ENCODE results near the gene IFNAR1.

- TF ChIP-seq POLR2A (IDR thresholded peaks at IDR 0.05; ENCODE audit: low read depth, low read length) (no peak), TAF1 (IDR thresholded peaks at IDR 0.05; ENCODE audit: low read depth, low read length) (no peak), POLR2AphosphoS5 (IDR thresholded peaks at IDR 0.05; ENCODE audit: low read depth, low read length) (no peak), POU2F2 (IDR thresholded peaks at IDR 0.05; ENCODE audit: low read depth, low read length) (no peak), SPI1 (IDR thresholded peaks at IDR 0.05; ENCODE audit: low read depth, low read length) (no peak), PAX5 (IDR thresholded peaks at IDR 0.05; ENCODE audit: insufficient read depth, low read length, severe bottlenecking) (no peak)
Observed at GRCh38 chr21:33332143-33332542, 7.4 kb downstream of the IFNAR1 start.
